Measurements from ENCODE around the gene BLM.

DNA sequence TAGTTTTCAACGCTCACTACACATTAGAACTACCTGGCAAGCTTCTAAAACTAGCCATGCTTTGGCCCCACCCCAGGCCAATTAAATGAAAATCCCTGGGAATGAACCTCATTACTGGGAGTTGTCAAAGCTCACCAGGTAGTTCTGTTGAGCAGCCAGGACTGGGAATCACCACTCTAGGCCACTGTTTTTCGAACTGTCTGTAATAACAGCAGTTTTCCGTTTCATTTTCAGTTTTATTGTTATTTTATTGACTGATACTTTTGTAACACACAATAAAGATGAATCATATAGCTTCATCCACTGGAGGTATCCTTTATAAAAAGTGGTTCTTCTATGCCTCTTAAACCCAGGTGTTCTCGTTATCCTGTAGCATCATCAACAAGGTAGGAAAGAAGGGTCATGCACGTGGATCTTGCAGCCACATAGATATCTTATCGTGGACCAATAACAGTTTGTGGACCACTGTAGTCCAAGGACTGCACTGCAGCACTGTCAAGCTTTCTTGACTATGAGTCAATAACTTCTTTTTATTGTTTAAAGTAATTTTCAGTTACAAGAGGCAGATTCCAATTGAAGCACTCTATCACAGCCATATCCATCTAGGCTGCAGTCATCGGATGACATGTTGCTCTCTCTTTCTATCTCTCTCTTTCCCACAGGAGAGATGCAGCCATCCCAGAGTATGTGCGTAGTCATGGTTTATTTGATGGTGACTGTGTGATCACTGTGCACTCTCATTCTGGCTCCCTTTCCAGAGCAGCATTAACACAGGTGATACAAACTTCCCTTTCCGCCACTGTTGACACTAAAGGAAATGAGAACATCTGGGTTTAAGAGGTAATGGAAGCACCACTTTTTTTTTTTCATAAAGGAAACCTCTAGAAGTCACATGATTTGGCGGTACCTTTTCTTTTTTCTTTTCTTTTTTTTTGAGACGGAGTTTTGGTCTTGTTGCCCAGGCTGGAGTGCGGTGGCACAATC is 39.0 kb upstream of the BLM start:
- TF ChIP-seq CTCF (IDR thresholded peaks at IDR 0.05) (no peak), EZH2 (IDR thresholded peaks at IDR 0.05) (no peak), EZH2phosphoT487 (IDR thresholded peaks at IDR 0.05) (no peak)

Measured in neural progenitor cell (in vitro differentiated cells).